Posterior vena cava (tissue), 2 donors: ENCODE results near the gene MKLN1. TPM values are rescaled to one million over a fixed set of nuclear protein-coding genes. Genes with fewer than 3 reads are reported as not detected.
"Not testable (repeated sequence)": the region's sequence is repeated elsewhere in the genome, so short reads cannot be mapped to it uniquely, and the experiment has no call there.

Experiments
- DNase-seq: peaks from one replicate; pipeline ENCODE4 v3.0.0-alpha.2; 2020; ENCODE audit warnings: low spot score
- intact Hi-C, 2 donors: fragments of 100-400 bp; cut with DNase I; formaldehyde crosslinking; loops; one replicate each; pipeline versions ENCODE4 v1.14.1 to v1.14.2; 2022 to 2023
- total RNA-seq, 2 donors: library from RNA; stranded (reverse); fragmentation: NEBNext Ultra II Directional; extraction: Animal tissue kit (Norgen Biotek cat#: 25700); gene quantifications; one replicate each; pipeline ENCODE4 v1.2.1, GENCODE V29; 2021
- donor health status: DM: yes; HTN: yes; CAD: no.
- donor health status: DM: yes; HTN: yes; CAD: no.

MKLN1 gene
- total RNA-seq, 2 donors from 2014 or later = 72.5 to 75.6 TPM

DNA sequence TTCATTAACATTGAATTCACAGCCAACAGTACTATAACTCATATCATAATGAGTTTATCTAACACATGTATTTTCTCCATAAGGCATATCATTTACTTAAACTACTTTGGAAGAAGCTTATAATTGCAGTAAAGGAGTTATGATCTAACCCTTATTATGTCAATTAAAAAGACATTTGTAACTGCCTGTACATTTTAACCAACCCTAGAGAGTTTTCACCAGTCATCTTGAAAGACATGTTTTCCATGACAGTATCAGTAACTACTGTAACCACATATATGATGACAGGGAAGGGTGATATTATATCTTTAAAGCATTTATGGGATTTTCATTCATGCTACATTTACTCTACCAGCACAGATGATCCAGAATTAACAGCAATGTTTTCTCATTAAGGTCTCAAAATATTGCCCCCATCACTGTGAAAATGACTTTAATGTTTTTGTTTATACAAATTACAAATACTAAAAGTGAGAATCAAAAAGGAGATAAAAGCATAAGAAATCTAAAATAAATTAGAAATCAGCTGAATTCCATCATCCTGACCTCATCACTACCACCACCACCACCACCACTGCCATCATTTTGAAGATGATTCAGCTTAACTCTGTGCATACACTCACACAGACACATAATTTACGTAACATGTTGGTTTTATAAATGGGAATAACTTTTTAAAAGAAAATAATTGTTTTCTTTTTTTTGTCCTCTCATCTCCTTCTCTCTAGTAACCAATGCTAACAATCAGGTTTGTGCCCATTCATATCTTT is 53.6 kb downstream of the MKLN1 start:
- no peak for DNase-seq
- intact Hi-C loops = no loop called here

GRCh38 chr7:131383417-131384285 is 56.0 kb downstream of the MKLN1 start:
- intact Hi-C loops = no loop called here

GRCh38 chr7:131384286-131384635 is 56.6 kb downstream of the MKLN1 start:
- no peak for DNase-seq

More at GRCh38 chr7:131383417-131384285, 56.0 kb downstream of the MKLN1 start:
- DNase-seq = no peak

GRCh38 chr7:131385039-131385605 is 57.4 kb downstream of the MKLN1 start:
- intact Hi-C loops = loop anchor here in 1 of 2 donors (1.0 kb wide), 1 partner anchor 24 kb away; no protein-coding TSS in a partner anchor
- DNase-seq = no peak

More at GRCh38 chr7:131384286-131384635, 56.6 kb downstream of the MKLN1 start:
- intact Hi-C loops = no loop called here

DNA sequence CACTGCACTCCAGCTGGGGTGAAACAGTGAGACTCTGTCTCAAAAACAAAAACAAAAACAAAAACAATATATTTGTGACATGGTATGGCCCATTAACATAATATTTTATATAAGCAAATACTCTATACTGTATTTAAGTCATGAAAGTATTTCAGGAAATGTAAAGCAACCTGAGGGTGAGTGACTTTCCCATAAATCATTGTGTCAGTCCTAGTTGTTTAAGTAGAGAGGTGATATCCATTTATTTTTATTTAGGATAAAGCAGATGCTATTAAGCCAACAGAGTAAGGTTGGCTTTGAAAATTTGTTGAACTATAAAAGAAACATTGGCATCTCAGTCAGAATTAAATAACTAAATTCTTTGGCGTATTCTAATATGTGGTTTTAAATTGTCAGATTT is 60.5 kb downstream of the MKLN1 start:
- intact Hi-C loops = no loop called here
- no peak for DNase-seq

- intact Hi-C loops = loop anchor here in 1 of 2 donors (10.0 kb wide), 1 partner anchor 45 kb away; no protein-coding TSS in a partner anchor
- no peak for DNase-seq
Observed at GRCh38 chr7:131390275-131390674, 62.6 kb downstream of the MKLN1 start.

- no peak for DNase-seq
- intact Hi-C loops = loop anchor here in 1 of 2 donors (10.0 kb wide), 1 partner anchor 46 kb away; no protein-coding TSS in a partner anchor
Observed at GRCh38 chr7:131391145-131391544, 63.5 kb downstream of the MKLN1 start.

GRCh38 chr7:131400681-131401176 is 73.1 kb downstream of the MKLN1 start:
- no peak for DNase-seq
- intact Hi-C loops = loop anchor here in 1 of 2 donors (10.0 kb wide), 1 partner anchor 286 kb away; no protein-coding TSS in a partner anchor

DNA sequence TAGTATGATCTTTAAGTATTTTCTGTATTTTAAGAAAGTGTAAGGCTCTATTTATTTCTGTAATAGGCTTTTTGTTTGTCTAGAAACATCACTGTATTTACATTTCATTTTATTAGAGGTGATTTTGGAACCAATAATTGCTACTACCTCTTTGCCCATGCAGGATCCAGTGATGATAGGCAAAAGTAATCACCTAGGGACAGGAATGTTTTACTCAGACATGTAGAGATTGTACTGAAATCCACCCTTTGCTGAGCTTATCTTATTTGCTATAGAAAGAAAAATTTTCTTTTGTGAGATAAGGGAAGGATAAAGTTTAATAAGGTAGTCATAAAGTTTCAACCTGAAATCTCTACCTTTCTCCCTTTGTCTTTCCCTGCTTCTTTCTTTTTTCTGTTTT is 73.5 kb downstream of the MKLN1 start:
- DNase-seq = no peak
- intact Hi-C loops = loop anchor here in 1 of 2 donors (10.0 kb wide), 1 partner anchor 286 kb away; no protein-coding TSS in a partner anchor

GRCh38 chr7:131403322-131403721 is 75.6 kb downstream of the MKLN1 start:
- intact Hi-C loops = loop anchor here in 1 of 2 donors (10.0 kb wide), 1 partner anchor 289 kb away; no protein-coding TSS in a partner anchor
- DNase-seq = no peak

- intact Hi-C loops = loop anchor here in 1 of 2 donors (10.0 kb wide), 1 partner anchor 290 kb away; no protein-coding TSS in a partner anchor
- no peak for DNase-seq
Observed at GRCh38 chr7:131404226-131404911, 76.7 kb downstream of the MKLN1 start.

DNA sequence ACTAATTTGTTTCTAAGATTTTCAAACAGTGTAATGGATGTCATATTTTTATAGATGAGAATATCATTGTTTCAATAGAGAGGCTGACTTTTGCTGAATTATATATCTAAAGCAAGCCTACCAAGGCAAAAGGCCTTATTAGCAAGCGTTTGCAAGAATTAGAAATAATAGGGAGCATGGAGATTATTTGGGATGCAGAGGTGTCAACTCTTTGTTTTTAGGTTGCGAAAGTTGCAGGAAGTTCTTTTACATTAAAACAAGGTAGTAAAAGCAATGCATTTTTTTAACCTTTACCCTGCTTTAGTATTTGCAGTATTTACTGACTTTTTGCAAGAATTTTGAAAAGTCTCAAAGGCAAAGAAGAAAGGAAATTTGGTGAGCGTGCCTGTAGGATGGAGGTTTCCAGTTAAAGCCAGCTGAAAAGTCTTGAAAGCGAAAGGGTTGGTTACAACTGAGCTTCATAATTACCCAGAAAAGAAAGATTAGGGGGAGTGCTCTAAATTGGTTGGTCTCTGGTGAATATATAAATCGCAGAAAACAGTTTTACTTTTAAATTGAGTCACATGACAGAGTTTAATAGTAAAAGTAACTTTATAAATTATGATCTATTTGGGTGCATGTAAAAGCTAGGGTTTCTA is 81.6 kb downstream of the MKLN1 start:
- intact Hi-C loops = loop anchor here in 1 of 2 donors (10.0 kb wide), 1 partner anchor 294 kb away; no protein-coding TSS in a partner anchor
- no peak for DNase-seq

- intact Hi-C loops = no loop called here
- DNase-seq = no peak
Observed at GRCh38 chr7:131412031-131412430, 84.4 kb downstream of the MKLN1 start.

- intact Hi-C loops = no loop called here
- no peak for DNase-seq
Observed at GRCh38 chr7:131413711-131414110, 86.0 kb downstream of the MKLN1 start.

- intact Hi-C loops = no loop called here
- no peak for DNase-seq
Observed at GRCh38 chr7:131424219-131424822, 96.6 kb downstream of the MKLN1 start.

GRCh38 chr7:131425992-131426391 is 98.3 kb downstream of the MKLN1 start:
- no peak for DNase-seq
- intact Hi-C loops = no loop called here

DNA sequence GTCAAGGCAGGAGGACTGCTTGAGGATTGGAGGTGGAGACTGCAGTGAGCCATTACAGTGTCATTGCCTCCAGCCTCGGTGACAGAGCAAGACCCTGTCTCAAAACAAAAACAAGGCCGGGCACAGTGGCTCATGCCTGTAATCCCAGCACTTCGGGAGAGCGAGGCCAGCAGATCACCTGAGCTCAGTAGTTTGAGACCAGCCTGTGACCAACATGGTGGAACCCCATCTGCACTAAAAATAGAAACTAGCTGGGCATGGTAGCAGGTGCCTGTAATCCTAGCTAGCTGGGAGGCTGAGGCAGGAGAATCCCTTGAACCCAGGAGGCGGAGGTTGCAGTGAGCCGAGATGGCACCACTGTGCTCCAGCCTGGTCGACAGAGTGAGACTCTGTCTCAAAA is 103.2 kb downstream of the MKLN1 start:
- intact Hi-C loops, DNase-seq: not testable (repeated sequence)

DNA sequence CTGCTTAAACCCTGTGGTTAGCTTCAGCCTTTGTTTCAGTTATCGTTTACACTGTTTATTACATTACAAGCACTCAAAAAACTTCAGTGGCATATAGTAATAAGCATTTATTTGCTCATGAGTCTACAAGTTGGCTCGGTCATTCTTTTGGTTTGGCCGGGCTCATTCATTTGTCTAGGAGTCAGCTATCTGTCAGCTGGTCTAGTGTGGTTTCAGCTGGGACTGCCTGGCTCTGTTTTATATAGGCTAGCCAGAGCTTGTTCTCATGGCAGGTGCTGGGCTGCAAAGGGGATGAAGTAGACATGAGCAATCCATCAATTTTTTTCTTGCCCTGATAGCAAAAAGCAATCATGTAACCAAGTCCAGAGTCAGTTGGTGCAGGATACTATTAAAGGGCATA is 103.6 kb downstream of the MKLN1 start:
- no peak for DNase-seq
- intact Hi-C loops = no loop called here
